Stimulated activated CD4-positive, alpha-beta T cell treated with anti-CD3 and anti-CD28 coated beads, Interleukin-1b, Interleukin-23, amount 100 ng/mL, for 1 hour (primary cell): Measurements from ENCODE around the gene CHST13.

Source experiments
- DNase-seq, 2 donors: peaks; one replicate each; pipeline ENCODE4 v3.0.0-alpha.2; 2020; ENCODE audit warnings: low read depth in 2 of 2

The CHST13 gene, protein sequence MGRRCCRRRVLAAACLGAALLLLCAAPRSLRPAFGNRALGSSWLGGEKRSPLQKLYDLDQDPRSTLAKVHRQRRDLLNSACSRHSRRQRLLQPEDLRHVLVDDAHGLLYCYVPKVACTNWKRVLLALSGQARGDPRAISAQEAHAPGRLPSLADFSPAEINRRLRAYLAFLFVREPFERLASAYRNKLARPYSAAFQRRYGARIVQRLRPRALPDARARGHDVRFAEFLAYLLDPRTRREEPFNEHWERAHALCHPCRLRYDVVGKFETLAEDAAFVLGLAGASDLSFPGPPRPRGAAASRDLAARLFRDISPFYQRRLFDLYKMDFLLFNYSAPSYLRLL

DNA sequence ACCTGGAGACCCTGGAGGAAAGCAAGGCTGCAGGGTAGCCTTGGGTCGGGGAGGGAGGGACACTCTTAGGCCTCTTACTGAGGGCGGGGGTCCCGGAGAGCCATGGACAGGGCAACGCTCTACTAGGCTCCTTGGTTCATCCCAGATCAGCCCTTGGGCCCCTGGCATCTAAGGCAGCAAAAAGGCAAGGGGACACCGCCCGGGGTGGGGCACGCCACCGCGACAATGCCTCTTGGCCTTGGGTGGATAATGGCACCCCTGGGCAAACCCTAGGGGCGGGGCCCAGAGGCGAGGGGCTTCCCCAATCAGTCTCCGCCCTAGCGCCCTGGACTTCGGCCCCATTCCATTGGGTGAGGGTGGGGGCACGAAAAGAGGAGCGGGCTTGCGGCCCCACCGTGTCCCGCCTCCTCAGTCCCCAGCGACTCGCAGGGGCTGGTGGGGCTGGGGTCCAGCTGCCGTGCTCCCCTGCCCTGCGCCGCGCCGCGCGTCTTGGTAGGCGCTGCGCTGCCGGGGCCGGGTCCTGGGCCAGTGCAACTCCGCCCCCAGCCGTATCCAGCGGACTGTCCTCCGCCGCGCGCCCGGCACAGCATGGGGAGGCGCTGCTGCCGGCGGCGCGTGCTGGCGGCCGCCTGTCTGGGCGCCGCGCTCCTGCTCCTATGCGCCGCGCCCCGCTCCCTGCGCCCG lies at the start of gene CHST13:
TSS of gene CHST13 (plus strand) at position 411 of the 684 bp plus-strand sequence. CDS start at position 589, 178 bp downstream.
- DNase-seq = no peak

DNA sequence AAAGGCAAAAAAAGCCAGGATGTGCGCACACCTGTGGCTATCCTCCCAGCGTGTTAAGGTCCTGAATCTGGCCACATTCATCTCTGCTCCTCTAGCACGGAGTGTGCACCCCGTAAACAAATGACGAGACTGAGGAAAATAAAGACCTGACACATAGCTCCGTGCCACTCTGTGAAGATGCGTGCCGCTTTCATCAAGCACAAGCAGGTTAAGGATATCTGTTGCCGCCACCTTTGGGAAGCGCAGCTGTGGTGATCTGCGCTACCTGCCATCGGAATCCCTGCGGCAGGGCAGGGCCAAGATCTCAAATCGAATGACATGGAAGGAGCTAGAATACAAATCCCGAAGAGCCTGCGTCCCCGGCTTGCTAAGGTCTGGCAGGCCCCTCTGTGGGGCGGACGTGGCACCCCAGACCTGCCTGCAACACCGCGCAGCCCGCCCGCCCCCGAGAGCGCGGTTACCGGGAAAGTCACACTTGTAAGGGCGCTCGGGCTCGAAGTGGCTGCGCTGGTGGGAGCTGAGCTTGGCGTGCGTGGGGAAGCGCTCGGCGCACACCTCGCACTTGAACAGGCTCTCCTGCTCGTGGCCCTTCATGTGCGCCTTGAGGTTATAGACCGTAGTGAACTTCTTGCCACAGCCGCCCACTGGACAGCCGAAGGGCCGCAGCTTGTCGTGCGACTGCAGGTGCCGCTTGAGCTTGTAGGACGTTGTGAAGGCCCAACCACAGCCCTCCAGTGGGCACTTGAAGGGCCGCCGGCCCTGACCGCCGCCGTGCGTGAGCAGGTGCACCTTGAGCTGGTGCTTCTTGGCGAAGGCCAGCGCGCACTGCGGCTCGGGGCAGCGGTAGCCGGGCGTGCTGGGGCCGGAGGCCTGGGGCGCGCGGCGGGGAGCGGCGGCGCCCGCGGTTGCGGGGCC lies 49.2 kb upstream of the CHST13 start:
- peak in 1 of 2 donors; percentile 4 for DNase-seq

DNA sequence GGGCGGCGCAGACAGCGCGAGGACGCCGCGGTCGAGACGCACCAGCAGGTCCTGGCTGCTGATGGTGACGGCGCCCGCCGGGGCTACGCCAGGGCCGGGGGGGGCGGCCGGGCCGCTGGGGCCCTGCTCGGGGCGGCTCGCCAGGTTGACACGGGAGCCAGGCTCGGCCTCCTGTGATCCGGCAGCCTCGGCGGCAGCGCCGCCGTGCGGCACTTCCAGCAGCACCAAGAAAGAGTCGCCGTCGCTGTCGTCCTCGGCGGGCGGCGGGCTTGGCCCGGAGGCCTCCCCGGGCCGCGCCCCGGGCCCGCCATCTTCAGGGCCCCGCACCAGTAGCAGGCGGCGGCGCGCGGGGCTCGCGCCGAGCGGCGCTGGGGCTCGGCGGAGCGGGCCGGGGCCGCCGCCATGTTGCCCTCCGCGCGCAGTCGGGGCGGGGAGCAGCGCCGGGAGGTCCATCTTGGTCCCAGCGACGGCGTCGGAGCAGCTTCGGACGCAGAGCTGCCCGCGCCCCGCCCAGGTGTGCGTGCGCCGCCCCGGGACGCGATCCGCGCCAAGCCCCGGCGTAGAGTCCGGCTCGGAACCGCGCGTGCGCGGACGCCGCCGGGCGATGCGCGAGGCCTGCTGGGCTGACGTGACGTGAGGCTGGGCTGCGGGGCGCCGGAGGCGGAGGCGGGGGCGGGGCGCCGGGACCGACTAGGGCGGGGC lies 48.4 kb upstream of the CHST13 start, which contains the start of gene ZXDC:
TSS of gene ZXDC (minus strand) at position 479 of the 702 bp plus-strand sequence. CDS start at position 453, 26 bp downstream.
- DNase-seq = peak; percentile 85 to 87

DNA sequence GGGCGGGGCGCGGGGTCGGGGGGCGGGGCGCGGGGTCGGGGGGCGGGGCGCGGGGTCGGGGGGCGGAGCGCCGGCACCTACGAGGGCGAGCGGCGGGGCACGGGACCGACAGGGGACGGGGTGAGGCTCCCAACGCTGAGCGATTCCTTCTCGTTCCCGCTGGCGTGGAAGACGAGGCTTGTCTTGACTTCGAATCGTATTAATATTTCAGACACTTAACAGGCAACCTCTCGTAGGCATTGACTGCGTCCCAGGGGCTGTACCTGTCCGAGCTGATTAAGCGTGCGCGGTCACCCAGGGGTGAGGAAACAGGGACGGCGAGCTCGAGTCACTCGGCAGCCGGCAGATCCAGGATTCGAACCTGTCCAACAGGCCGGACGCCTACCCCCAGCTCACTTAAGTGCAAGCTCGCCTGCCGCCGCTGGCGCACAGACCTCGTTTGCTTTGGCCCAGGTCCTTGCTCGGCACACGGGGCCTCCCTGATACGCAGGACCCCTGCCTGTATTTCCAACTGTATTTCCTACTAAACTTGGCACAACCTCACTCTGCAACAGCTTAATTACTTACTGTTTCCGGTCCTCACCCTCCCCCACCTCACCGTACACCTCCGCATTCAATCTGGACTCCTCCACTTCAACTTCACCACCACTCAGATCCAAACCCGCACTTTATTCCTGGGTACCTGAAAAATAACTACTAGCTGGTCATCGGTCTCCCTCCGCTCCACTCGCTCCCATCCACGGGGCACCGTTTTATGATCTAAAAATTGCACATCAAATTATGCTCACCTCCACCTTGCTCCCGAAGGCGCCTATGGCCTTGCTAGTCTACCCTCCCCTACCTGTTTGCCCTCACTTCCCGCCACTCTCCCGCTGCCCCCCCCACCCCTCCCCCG lies 47.5 kb upstream of the CHST13 start:
- no peak for DNase-seq

DNA sequence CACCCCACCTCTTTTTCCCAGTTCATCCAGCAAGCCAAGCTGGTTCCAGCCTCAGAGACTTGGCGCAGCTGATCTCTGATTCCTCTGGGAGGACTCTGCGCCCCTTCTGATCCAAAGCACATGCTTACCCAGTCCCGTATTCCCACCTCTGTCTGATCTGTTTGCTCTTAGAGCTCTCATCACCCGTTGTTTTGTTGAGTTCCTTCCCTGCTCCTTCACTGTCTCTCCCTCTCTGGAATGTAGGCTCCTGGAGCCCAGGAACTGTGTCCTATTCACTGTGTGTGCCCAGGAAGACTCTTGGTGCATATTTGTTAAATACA lies 46.9 kb upstream of the CHST13 start:
- no peak for DNase-seq

DNA sequence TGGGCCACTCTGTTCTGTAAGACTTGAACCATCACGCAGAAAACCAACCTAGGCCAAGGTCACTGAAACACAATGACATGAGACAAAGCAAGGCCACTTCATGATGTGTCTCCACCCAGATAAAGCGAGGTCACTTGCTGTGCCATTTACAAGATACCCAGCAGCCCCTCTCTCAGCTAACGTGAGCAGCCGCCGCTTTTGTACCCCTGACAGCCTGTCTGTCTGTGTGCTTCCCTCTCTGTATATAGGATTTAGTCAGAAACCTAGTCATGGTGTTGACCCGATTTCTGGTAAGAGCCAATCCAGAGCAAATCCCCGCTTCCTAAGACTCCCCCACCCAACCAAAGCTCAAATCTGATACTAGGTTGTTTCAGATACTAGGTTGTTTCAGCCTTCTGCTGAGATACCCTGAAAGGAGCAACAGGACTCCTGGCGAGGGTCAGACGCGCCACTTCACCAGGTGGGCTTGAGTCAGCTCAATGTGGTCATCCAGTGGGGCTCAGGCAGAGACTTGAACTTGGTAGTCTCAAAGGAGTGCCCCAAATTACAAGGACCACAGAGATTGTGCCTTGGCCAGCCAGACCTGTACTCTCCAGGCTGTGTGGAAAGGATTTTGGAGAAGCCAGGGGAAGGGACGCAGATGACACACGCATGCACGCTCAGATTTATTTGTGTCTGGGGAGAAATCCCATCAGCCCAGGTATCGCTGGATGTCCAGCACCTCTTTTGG lies 45.2 kb upstream of the CHST13 start:
- DNase-seq = no peak

DNA sequence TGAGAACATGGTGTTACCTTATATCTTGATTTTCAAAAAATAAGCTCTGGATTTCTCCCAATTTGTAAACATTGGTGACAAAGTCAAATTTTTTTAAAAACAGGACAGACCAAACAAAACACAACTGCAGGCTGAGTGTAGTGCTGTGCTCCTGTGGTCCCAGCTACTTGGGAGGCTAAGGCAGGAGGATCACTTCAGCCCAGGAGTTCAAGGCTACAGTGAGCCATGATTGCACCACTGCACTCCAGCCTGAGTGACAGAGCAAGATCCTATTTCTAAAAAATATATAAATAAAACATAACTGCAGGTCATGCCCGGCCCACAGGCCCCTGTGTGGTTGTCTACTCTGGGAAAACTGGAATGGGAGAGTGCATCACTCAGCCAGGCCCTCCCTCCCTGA lies 44.3 kb upstream of the CHST13 start:
- no peak for DNase-seq

DNA sequence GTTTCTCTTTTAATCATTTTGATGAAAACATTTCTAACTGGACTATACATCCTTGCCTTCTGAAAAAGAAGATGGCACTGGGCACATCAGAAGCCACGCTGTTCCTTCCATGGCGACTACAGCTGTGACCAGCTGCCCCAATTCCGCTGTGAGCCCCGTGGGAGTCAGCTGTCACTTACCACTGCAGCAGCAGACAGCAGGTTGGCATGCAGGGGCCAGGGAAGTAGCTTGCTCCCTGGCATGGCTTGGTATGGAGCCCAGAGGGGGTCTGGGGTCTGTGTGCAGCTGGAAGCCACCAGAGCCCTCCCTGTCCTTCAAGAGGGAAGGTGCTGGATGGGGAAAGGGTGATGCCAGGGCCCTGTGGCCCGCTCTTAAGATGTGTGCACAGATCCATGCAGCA lies 43.7 kb upstream of the CHST13 start:
- no peak for DNase-seq

DNA sequence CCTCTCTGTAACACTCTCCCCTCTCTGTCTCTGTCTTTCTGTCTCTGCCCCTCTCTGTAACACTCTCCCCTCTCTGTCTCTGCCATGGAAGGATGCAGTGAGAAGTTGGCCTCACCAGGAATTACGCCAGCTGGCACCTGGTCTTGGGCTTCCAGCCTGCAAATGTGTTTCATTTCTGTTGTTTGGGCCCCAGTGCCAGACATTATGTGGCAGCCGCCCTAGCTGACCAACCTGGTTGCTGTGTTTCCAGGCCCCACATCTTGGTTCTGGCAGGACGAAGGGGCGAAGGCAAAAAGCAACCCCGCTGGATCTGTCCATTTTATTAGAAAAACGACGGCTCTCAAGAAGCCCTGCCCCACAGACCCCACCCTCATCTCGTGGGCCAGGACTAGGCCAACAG lies 43.1 kb upstream of the CHST13 start:
- no peak for DNase-seq

DNA sequence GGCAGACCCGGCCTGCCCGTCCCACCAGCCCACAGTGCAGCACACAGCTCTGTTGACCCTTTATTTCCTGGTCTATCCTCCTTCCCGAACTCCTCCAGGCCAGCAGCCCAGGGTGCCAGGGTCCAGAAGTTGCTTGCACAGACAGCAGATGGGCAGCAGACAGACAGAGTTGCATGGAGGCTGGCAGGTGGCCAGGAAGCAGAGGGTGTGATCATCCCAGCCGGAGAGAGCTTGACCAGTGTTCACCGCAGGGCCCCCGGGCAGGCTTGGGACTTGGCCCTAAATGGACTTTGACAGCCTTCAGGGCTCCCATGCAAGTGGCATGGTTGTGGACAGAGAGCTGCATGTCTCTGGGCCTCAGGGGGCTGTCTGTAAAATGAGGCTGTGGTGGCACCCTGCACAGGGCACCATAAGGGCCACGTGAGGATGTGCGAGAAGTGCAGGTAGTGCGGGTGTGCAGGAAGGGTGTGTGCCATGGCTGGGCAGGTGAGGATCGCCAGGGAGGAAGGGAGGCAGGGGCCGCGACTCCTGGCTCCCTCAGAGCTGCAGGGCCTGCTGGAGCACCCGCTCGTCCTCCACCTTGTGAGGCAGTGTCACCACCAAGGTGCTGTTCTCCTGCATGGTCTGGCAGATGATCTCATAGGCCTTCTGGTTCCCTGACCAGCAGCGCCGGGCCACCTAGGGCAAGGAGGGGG lies 42.0 kb upstream of the CHST13 start:
- DNase-seq = no peak

DNA sequence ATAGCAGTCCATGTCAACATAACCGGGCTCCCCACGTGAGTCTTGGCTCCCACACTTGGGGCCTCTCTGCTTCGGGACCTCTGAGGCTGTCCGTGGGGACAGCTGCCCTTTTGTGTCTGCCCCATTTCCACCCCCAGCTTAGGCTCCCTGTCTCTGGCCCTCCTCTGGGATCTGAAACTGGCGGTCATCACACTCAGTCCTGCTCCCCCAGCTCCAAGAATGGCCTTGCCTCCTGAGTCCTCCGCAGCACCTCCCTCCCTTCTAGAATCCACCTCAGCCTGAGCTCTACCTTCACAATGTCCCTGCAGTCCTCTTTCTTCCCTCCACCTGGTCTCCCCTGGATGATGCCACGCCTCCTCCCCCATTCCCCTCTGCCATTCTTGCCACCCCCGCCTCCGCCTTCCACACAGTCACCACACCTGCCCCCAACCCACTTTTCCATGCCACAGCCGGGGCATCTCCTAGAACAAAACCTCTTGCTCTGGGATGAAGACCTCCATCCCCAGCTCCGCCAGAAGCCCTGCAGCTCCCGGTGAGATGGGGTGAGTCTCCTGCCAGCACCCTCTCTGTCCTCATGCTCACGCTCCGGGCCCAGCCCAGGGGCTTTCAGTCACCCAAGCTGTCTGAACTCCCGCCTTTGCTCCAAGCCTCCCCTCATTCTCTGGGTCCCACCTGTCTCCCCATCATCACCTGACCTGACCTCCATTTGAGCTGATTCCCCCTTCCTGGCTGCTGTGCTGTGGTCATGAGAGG lies 41.3 kb upstream of the CHST13 start:
- no peak for DNase-seq

DNA sequence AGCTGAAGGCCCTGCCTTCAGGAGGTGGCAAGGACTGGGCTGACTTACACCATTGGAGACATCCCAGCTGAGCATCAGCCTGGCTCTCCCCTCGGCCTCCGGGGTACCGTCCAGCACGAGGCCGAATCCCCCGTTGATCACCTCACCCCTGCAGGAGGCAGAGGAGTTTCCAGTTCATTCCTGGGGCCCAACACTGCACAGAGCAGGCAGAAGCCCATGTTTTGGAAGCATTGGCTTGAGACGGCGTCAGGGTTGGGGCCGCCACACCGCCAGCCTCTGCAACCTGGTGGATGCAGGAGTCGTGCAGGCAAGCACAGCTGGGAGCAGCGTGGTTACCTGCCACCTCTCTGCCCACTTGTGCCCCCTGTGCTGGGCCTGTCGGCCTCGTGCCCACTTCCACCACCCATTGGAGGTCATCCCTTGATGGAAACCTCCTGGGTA lies 40.6 kb upstream of the CHST13 start:
- no peak for DNase-seq

DNA sequence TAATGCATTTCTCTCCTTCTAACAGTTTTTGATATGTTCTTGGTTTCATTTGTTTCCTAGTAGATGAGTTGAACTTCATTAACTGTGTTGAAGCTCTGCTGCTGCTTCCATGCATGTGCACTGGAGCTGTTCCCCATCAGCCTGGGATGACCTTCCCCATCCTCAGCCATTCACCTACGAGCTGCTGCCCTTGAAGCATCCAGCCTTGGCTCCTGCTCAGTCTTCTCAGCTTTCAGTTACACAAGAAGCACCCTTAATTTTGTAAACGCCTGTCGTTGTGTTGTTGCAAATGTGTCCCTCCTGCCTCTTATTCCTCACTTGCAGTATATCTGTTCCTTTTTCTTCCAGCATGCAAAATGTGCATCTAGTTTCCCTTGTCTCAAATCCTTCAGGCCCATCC lies 39.8 kb upstream of the CHST13 start:
- DNase-seq = no peak

DNA sequence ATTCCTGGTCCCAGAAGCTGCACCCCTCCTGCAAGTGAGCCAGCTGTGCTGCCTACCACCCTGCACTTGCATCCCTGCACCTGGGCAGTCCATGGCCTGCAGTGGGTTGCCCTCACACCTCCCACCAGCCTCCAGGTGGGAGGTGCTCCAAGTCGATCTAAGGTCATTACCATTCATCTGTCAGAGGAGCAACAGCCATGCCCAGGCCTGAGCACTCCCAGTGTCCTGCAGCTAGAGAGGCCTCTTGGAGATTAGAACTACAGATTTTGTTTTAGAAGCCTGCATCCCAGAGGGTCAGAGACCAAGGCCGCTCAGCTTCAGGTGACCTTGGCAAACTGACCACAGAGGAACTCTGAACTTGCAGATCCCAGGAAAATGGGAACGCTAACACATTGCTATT lies 39.3 kb upstream of the CHST13 start:
- DNase-seq = no peak

DNA sequence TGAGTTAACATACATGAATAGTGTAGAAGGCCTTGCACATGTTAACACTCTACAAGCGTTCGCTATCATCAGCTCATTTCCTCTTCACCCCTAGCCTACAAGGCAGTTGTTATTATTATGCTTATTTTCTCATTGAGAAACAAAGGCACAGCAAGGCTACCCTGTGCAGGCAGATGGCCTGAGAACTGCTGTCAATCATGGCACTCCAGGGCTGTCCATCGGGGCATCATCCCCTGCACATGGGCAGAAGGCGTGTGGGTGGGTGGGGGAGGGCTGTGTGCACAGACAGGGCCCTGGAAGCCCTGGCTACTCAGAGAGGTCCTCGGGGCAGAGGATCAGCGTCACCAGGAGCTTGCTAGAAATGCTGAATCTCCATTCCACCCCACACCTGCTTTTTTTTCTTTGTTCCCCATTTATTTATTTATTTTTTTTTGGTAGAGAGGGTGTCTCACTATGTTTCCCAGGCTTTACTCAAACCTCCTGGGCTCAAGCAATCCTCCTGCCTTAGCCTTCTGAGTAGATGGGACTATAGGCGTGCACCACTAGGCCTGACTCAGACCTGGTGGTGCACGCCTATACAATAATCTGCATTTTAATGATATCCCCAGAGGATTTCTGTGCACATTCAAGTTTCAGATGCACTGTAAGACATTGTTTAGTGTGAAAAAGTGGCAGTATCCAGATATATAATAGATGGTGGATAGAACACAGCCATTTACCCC lies 38.6 kb upstream of the CHST13 start:
- no peak for DNase-seq

DNA sequence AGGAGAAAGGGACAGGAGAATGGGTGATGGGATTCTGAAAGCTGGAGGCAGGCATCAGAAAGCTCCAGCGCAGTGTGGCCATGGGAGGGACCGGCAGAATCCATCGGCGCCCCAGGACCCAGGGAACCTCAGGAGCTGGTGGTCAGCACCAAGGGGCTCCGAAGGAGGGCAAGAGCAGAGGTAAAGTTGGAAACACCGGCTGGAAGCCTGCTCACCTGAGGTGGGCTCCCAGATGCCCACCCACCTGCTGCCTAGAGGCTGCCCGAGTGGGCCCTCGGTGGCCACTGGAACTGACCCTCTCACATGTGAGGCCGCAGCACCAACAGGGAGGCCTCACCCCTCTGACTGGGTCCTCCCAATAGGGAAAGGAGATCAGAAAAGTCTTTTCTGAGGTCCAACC lies 38.0 kb upstream of the CHST13 start:
- DNase-seq = no peak

DNA sequence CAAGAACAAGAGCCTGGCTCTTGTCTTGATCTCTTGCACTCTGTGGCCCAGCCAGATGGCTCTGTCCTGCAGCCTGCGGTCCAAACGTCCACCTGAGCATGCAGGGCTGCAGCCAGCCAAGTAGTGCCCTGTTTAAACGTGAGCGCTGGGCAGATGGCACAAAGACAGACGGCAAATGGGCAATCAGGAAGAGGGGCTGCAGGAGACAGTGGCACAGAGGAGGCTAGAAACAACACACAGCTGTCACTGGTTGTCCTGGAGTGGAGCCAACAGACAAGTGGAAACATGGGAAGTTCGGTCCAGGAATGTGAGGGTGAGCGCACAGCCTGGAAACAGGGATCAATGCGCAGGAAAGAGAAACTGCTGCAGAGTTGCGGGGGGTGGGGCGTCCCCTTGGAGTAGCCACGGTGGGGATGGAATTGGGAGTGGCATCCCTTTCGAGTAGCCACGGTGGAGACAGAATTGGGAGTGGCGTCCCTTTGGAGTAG lies 37.6 kb upstream of the CHST13 start:
- no peak for DNase-seq
